Thyroid gland (tissue), 4 donors: ENCODE results near the gene A2ML1. TPM values are rescaled to one million over a fixed set of nuclear protein-coding genes. Genes with fewer than 3 reads are reported as not detected.
"Not testable (repeated sequence)": the region's sequence is repeated elsewhere in the genome, so short reads cannot be mapped to it uniquely, and the experiment has no call there.

ENCODE experiments used
- DNase-seq, 2 donors: peaks; one replicate each; pipeline ENCODE4 v3.0.0-alpha.2; 2019
- H3K27ac ChIP-seq, 3 donors: fragments of 200-600 bp; sonication (generic); 1 replicate in 2 of 3; 2 replicates in 1 of 3; pipeline ENCODE4 v1.5.1; 2016 to 2019; ENCODE audit warnings: mild to moderate bottlenecking in 1 of 3, moderate library complexity in 1 of 3
- H3K27me3 ChIP-seq: fragments of 200-600 bp; sonication (generic); one replicate; pipeline ENCODE4 v1.5.1; 2019
- H3K36me3 ChIP-seq, 2 donors: fragments of 200-600 bp; sonication (generic); one replicate each; pipeline ENCODE4 v1.5.1; 2016 to 2019
- H3K4me1 ChIP-seq, 2 donors: fragments of 200-600 bp; sonication (generic); one replicate each; pipeline ENCODE4 v1.5.1; 2017 to 2019
- H3K4me3 ChIP-seq, 3 donors: fragments of 200-600 bp; sonication (generic); replicated peaks in 1 of 3; 1 replicate in 2 of 3; 2 replicates in 1 of 3; pipeline ENCODE4 v1.5.1; 2016; ENCODE audit warnings: mild to moderate bottlenecking in 1 of 3
- H3K9me3 ChIP-seq: fragments of 200-600 bp; sonication (generic); one replicate; pipeline ENCODE4 v1.5.1; 2017
- CTCF ChIP-seq, 6 experiments: fragments of 200-600 bp in 3 of 6; fragments of 450-650 bp in 3 of 6; sonication (generic) in 3 of 6; IDR thresholded peaks; one replicate each; pipeline ENCODE4 v1.5.1; 2016 to 2019; ENCODE audit warnings: antibody characterized with exemption in 6 of 6, mild to moderate bottlenecking in 2 of 6, inconsistent platforms in 1 of 6, moderate library complexity in 1 of 6
- POLR2A ChIP-seq, 2 donors: fragments of 450-650 bp; IDR thresholded peaks; one replicate each; pipeline ENCODE4 v1.6.1; 2017; ENCODE audit warnings: antibody characterized with exemption in 2 of 2, mild to moderate bottlenecking in 2 of 2, moderate library complexity in 1 of 2
- WGBS, 2 donors: methylation state at CpG; one replicate each; pipeline ENCODE4 v1.1.5; 2017; 5-methylcytosine and 5-hydroxymethylcytosine counted together
- intact Hi-C: fragments of 100-400 bp; cut with DNase I; formaldehyde crosslinking; loops from one replicate; pipeline ENCODE4 v1.15.1; 2023
- total RNA-seq, 4 donors: library from RNA; depleted of rRNA; stranded (reverse); fragments of >200 nt; gene quantifications; one replicate each; pipeline ENCODE4 v1.2.3, GENCODE V29; 2016

The A2ML1 gene
- total RNA-seq, 4 donors from 2014 or later: 0.22 to 0.27 TPM; not detected in 2

- intact Hi-C loops: no loop called here
- H3K27ac ChIP-seq: no peak overlapping the region
- 78 to 87% methylated on average over 5 of the region's 5 CpGs for WGBS, 2 donors
- no peaks in the 10 kb centered on the region for H3K4me1 ChIP-seq
- no peaks in the 10 kb centered on the region for H3K36me3 ChIP-seq
- H3K9me3 ChIP-seq: no peaks in the 10 kb centered on the region
- no peak for DNase-seq
- no peak overlapping the region for H3K4me3 ChIP-seq
- TF ChIP-seq POLR2A (IDR thresholded peaks at IDR 0.05) (no peak), CTCF (IDR thresholded peaks at IDR 0.05) (no peak)
- no peaks in the 10 kb centered on the region for H3K27me3 ChIP-seq
Measured at GRCh38 chr12:8796831-8797626, 25.4 kb upstream of the A2ML1 start.

- WGBS, 2 donors: 91 to 92% methylated on average over 3 of the region's 3 CpGs
Measured at GRCh38 chr12:8801213-8801612, 21.2 kb upstream of the A2ML1 start.

GRCh38 chr12:8804833-8805232, 17.6 kb upstream of the A2ML1 start:
- 71 to 82% methylated on average over 3 of the region's 3 CpGs for WGBS, 2 donors
- H3K4me1 ChIP-seq, H3K36me3 ChIP-seq, H3K4me3 ChIP-seq, H3K9me3 ChIP-seq, DNase-seq, H3K27me3 ChIP-seq, intact Hi-C loops, H3K27ac ChIP-seq: not testable (repeated sequence)

More at GRCh38 chr12:8801213-8801612, 21.2 kb upstream of the A2ML1 start:
- H3K27me3 ChIP-seq, DNase-seq, intact Hi-C loops, H3K9me3 ChIP-seq, H3K4me1 ChIP-seq, H3K27ac ChIP-seq, H3K4me3 ChIP-seq, H3K36me3 ChIP-seq: not testable (repeated sequence)

- H3K36me3 ChIP-seq, H3K27me3 ChIP-seq, H3K27ac ChIP-seq, H3K4me1 ChIP-seq, H3K4me3 ChIP-seq, H3K9me3 ChIP-seq, DNase-seq, intact Hi-C loops: not testable (repeated sequence)
- WGBS, 2 donors: 74 to 76% methylated on average over 11 of the region's 11 CpGs
Measured at GRCh38 chr12:8805487-8805886, 16.9 kb upstream of the A2ML1 start.

GRCh38 chr12:8807084-8807483, 15.3 kb upstream of the A2ML1 start:
- intact Hi-C loops, DNase-seq, H3K9me3 ChIP-seq, H3K27ac ChIP-seq, H3K36me3 ChIP-seq, H3K27me3 ChIP-seq, H3K4me3 ChIP-seq, H3K4me1 ChIP-seq: not testable (repeated sequence)
- 83 to 93% methylated on average over 10 to 11 of the region's 11 CpGs for WGBS, 2 donors

GRCh38 chr12:8810112-8810511, 12.3 kb upstream of the A2ML1 start:
- H3K4me3 ChIP-seq, H3K4me1 ChIP-seq, H3K36me3 ChIP-seq, intact Hi-C loops, DNase-seq, H3K27ac ChIP-seq, H3K9me3 ChIP-seq, H3K27me3 ChIP-seq: not testable (repeated sequence)
- 78 to 80% methylated on average over 7 of the region's 7 CpGs for WGBS, 2 donors

- H3K36me3 ChIP-seq: no peaks in the 10 kb centered on the region
- 75 to 79% methylated on average over 5 of the region's 5 CpGs for WGBS, 2 donors
- no peaks in the 10 kb centered on the region for H3K9me3 ChIP-seq
- H3K27ac ChIP-seq: no peak overlapping the region
- no peak overlapping the region for H3K4me3 ChIP-seq
- TF ChIP-seq CTCF (IDR thresholded peaks at IDR 0.05) (no peak), POLR2A (IDR thresholded peaks at IDR 0.05) (no peak)
- H3K4me1 ChIP-seq: no peaks in the 10 kb centered on the region
- DNase-seq: no peak
- H3K27me3 ChIP-seq: no peaks in the 10 kb centered on the region
- intact Hi-C loops: no loop called here
Measured at GRCh38 chr12:8813572-8814357, 8.7 kb upstream of the A2ML1 start.
